Measurements from ENCODE around the gene ARMC10.

GRCh38 chr7:103148131-103148993 is 73.4 kb downstream of the ARMC10 start:
- TF ChIP-seq CTCF (IDR thresholded peaks at IDR 0.05) (no peak), POLR2A (IDR thresholded peaks at IDR 0.05) (no peak)

Data from right lobe of liver (tissue), 4 donors.